Central memory CD4-positive, alpha-beta T cell (primary cell): ENCODE measurements around the gene VIL1.
A peak's percentile ranks its signal among the peaks of the same experiment; 100 is the strongest.

Source experiments
- DNase-seq: peaks from one replicate; pipeline ENCODE4 v3.0.0; 2022

Gene VIL1

GRCh38 chr2:218395456-218395825 lies 23.5 kb upstream of the VIL1 start:
- no peak for DNase-seq

GRCh38 chr2:218395826-218396687 lies 22.9 kb upstream of the VIL1 start:
- DNase-seq: peak; percentile 95

- DNase-seq: peak; percentile 85
Observed at GRCh38 chr2:218396688-218397462, 22.0 kb upstream of the VIL1 start.

- DNase-seq: no peak
Observed at GRCh38 chr2:218397463-218397819, 21.5 kb upstream of the VIL1 start.

GRCh38 chr2:218397820-218398436 lies 21.0 kb upstream of the VIL1 start:
- DNase-seq: peak; percentile 60

GRCh38 chr2:218398437-218399390 lies 20.2 kb upstream of the VIL1 start:
- DNase-seq: peak; percentile 61

GRCh38 chr2:218399391-218400166 lies 19.3 kb upstream of the VIL1 start, which contains the start of gene CTDSP1:
TSS of gene CTDSP1 (plus strand) at chr2:218399868. CDS start at chr2:218400091, 223 bp downstream.
- peak; percentile 91 for DNase-seq

GRCh38 chr2:218400167-218400929 lies 18.6 kb upstream of the VIL1 start:
- DNase-seq: peak; percentile 45

- no peak for DNase-seq
Observed at GRCh38 chr2:218400930-218401881, 17.7 kb upstream of the VIL1 start.

- DNase-seq: no peak
Observed at GRCh38 chr2:218401890-218402289, 17.0 kb upstream of the VIL1 start.

GRCh38 chr2:218402491-218402901 lies 16.4 kb upstream of the VIL1 start:
- no peak for DNase-seq

- no peak for DNase-seq
Observed at GRCh38 chr2:218402911-218403411, 16.0 kb upstream of the VIL1 start.

GRCh38 chr2:218403810-218404209 lies 15.1 kb upstream of the VIL1 start:
- no peak for DNase-seq

- DNase-seq: no peak
Observed at GRCh38 chr2:218404351-218405085, 14.4 kb upstream of the VIL1 start.

- DNase-seq: no peak
Observed at GRCh38 chr2:218405086-218405745, 13.7 kb upstream of the VIL1 start.

GRCh38 chr2:218405746-218406208 lies 13.1 kb upstream of the VIL1 start:
- DNase-seq: no peak

GRCh38 chr2:218406209-218406948 lies 12.5 kb upstream of the VIL1 start:
- peak; percentile 88 for DNase-seq
